ENCODE measurements around the gene LHFPL4.
A peak's percentile ranks its signal among the peaks of the same experiment; 100 is the strongest.

- TF ChIP-seq NPAS2 (CRISPR knock-in tag; IDR thresholded peaks at IDR 0.05; ENCODE audit: borderline replicate concordance) (no peak), CTCF (IDR thresholded peaks at IDR 0.05) (peak; percentile 90), ESRRA (IDR thresholded peaks at IDR 0.05; ENCODE audit: borderline replicate concordance, low read length) (no peak)
These were observed 50.3 kb downstream of the LHFPL4 start for GRCh38 chr3:9503283-9503682.
